Mucosa of descending colon (tissue), 3 donors: ENCODE data around the gene DERL2. TPM values are rescaled to one million over a fixed set of nuclear protein-coding genes. Genes with fewer than 3 reads are reported as not detected.

ENCODE experiments used
- ATAC-seq: fragments of 200-7000 bp; cut with Tn5 transposase; one replicate; pipeline ENCODE4 v1.9.1; 2020; ENCODE audit warnings: mild to moderate bottlenecking, moderate library complexity
- DNase-seq, 3 donors: peaks; one replicate each; pipeline ENCODE4 v3.0.0-alpha.2; 2020
- H3K36me3 ChIP-seq: fragments of 200-600 bp; one replicate; pipeline ENCODE4 v1.8.0; 2021; ENCODE audit warnings: low read depth, mild to moderate bottlenecking
- H3K4me1 ChIP-seq: fragments of 200-600 bp; one replicate; pipeline ENCODE4 v1.8.0; 2021; ENCODE audit warnings: low read depth, mild to moderate bottlenecking
- H3K4me3 ChIP-seq: fragments of 200-600 bp; one replicate; pipeline ENCODE4 v1.8.0; 2021; ENCODE audit warnings: mild to moderate bottlenecking
- H3K9me3 ChIP-seq: fragments of 200-600 bp; one replicate; pipeline ENCODE4 v1.8.0; 2021; ENCODE audit warnings: mild to moderate bottlenecking
- intact Hi-C, 2 donors: fragments of 100-400 bp; cut with DNase I in 1 of 2; cut with micrococcal nuclease in 1 of 2; formaldehyde crosslinking; loops; one replicate each; pipeline versions ENCODE4 v1.11.0 to v1.11.1; 2022; cut with DNase I, micrococcal nuclease
- total RNA-seq, 3 donors: library from RNA; stranded (reverse); fragmentation: NEBNext Ultra II Directional in 2 of 3; extraction: Animal tissue kit (Norgen Biotek cat#: 25700) in 2 of 3; gene quantifications; one replicate each; pipeline versions ENCODE4 v1.2.1 to v1.2.4, GENCODE V29; 2021 to 2023
- TF ChIP-seq, protein P1 (sequence below): fragments of 200-600 bp; IDR thresholded peaks from one replicate; pipeline ENCODE4 v1.8.0; 2022; ENCODE audit warnings: antibody characterized with exemption, mild to moderate bottlenecking
- donor health status: DM: no; HTN: no; CAD: no; lungs with moderate emphysema.
- donor health status: DM: no; HTN: no; CAD: no.
- donor health status: DM: no; HTN: yes; CAD: no.

DERL2 gene
- total RNA-seq, 3 donors from 2014 or later: 43.9 to 58.5 (median 58.3) TPM

DNA sequence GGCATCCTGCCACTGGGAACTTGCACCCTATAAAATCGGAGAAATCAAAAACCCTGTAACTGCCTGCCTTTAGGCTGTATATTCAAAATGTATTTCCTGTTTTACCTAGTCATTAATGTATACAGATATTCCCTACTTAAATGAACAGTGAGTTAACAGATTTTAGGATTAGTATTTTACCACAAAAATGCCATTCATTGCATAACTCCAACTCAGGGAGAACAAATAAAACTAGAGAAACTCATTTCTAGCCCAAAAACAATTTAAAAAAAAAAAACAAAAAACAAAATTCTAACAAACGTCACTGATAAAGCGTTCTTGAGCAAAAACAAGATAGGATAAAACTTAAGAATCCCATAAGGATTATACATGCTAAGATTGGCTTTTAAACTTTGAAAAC is 13.5 kb downstream of the DERL2 start:
- DNase-seq (no peak), ATAC-seq (no peak)
- H3K4me1 ChIP-seq: peaks cover 3% of the 10 kb centered on the region
- TF ChIP-seq, protein P1, sequence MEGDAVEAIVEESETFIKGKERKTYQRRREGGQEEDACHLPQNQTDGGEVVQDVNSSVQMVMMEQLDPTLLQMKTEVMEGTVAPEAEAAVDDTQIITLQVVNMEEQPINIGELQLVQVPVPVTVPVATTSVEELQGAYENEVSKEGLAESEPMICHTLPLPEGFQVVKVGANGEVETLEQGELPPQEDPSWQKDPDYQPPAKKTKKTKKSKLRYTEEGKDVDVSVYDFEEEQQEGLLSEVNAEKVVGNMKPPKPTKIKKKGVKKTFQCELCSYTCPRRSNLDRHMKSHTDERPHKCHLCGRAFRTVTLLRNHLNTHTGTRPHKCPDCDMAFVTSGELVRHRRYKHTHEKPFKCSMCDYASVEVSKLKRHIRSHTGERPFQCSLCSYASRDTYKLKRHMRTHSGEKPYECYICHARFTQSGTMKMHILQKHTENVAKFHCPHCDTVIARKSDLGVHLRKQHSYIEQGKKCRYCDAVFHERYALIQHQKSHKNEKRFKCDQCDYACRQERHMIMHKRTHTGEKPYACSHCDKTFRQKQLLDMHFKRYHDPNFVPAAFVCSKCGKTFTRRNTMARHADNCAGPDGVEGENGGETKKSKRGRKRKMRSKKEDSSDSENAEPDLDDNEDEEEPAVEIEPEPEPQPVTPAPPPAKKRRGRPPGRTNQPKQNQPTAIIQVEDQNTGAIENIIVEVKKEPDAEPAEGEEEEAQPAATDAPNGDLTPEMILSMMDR: no peak
- no peaks in the 10 kb centered on the region for H3K9me3 ChIP-seq
- no peak overlapping the region for H3K4me3 ChIP-seq
- H3K36me3 ChIP-seq: peaks cover 3% of the 10 kb centered on the region
- intact Hi-C loops: no loop called here

DNA sequence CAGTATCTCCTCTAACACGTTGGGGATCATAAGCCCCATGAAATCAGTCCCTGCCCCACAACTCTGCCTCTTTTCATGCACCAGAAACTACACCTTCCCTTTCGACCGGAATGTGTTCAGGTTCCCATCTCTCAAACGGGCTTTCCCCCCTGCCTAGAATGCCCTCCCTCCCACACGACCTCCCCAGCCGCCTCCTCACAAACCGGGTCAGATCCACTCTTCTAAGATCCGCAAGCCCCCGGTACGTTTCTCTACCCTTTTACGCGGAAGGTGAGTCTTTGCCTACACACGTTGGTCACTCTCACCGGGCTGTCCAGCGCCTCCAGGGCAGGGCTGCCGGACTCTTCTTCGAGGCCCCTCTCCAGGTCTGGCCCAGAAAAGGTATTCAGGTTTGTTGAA is 17.9 kb downstream of the DERL2 start:
- H3K4me3 ChIP-seq: peak overlapping the region; percentile 95
- ATAC-seq (peak; percentile 13), DNase-seq (peak in 1 of 3 donors; percentile 7)
- H3K4me1 ChIP-seq: peaks cover 5% of the 10 kb centered on the region
- no peaks in the 10 kb centered on the region for H3K9me3 ChIP-seq
- no peaks in the 10 kb centered on the region for H3K36me3 ChIP-seq
- intact Hi-C loops: no loop called here
- TF ChIP-seq, protein P1: no peak

DNA sequence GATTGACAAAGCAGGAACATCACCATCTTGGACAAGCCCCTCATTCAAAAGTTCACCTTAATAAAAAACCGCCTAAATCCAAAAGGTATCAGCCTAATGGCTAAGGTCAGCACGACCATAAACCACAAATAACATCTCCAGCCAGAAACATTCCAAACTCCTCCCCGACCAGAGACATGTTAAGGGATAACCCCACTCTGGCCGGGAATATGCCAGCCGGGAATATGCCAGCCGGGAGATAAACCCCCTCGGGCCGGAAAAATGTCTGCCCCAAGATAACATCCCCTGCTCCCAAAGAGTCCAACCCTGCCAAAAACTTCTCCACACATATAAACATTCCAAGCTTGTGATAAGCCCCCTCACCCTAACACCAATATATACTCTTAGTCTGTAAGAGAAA is 18.6 kb downstream of the DERL2 start:
- Histone ChIP-seq H3K36me3 (no peaks in the 10 kb centered on the region), H3K4me1 (peaks cover 5% of the 10 kb centered on the region), H3K4me3 (no peak overlapping the region), H3K9me3 (no peaks in the 10 kb centered on the region)
- no peak for ATAC-seq
- TF ChIP-seq, protein P1: no peak
- DNase-seq: no peak
- intact Hi-C loops: no loop called here

DNA sequence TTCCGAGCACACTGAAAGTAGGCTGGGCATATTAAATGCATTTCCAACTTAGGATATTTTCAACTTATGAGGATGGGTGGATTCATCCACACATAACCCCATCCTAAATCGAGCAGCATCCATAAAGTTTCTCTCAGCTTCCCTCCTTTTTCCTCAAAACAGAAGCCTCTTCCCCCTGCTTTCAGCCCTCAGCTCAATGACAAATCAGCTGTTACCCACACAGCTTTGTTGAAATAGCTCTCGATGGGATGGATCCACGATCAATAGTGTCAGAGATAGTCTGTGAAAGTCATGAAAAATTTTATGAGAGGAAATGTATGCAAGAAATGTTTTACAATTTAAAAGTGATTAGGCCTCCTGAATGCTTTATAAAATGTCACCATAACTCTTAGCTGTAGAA is 19.7 kb downstream of the DERL2 start:
- no peak for ATAC-seq
- DNase-seq: no peak
- intact Hi-C loops: no loop called here
- Histone ChIP-seq H3K36me3 (no peaks in the 10 kb centered on the region), H3K9me3 (no peaks in the 10 kb centered on the region), H3K4me3 (no peak overlapping the region), H3K4me1 (peaks cover 5% of the 10 kb centered on the region)
- TF ChIP-seq, protein P1: no peak

DNA sequence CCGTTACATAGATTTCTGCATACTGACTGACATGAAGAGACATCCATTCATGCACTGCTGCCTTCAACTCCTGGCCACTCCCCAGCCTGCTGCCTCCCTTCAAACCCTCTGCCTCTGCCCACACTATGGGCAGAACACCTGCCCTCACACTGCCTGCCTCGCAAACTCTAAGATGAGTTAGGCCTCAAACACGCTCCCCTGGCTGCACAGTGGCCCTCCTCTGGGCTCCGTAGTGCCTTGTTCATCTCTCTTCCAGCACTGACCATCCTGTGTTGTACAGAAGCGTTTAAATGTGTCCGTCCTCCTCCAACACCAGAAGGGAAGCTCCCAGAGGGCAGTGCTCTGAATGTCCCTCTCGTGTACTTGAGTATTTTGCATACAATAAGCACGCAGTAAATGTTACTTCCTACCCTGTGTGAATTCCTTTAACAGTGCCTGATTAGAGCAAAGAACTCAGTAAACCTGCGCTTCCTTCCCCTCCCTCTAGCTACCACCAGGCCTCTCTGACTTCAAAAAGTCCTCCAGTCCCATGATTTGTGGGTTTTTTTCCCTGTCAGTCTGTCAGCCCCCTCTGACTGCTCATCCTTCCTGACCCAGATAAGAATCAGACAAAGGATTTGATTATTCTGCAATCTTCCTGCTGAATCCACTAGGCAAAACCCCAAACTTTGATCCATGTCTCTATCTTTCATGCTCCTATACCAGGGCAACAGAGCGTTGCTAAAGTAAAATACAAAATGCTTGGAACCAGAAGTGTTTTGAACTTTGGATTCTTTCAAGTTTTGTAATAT is 21.1 kb downstream of the DERL2 start:
- ATAC-seq: no peak
- TF ChIP-seq, protein P1: no peak
- intact Hi-C loops: no loop called here
- no peak overlapping the region for H3K4me3 ChIP-seq
- H3K36me3 ChIP-seq: no peaks in the 10 kb centered on the region
- no peaks in the 10 kb centered on the region for H3K9me3 ChIP-seq
- peaks cover 5% of the 10 kb centered on the region for H3K4me1 ChIP-seq
- DNase-seq: no peak
